Measurements from ENCODE around the gene CNTN4. TPM values are rescaled to one million over a fixed set of nuclear protein-coding genes. Genes with fewer than 3 reads are reported as not detected.

The CNTN4 gene
- total and polyA plus RNA-seq, 4 donors, result 1.2 to 3.8 (median 2.6) TPM

DNA sequence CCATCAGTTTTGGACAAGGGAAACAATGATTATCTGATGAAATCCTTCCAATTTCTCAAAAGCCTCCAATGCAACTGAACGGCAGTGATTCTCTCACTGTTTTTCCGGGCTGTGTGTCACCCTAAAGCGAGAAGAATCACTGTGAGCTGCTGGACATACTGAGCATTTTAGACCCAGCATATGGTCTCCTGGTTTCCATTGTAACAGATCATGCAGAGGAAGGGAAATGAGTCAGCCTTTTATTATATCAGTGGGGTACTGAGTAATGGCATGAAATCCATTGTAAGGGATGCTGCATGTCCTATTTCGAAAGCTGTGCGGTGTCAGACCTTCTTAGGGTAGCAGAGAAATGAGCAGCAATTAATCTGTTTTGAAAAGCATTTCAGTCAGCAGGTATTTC lies 724.4 kb downstream of the CNTN4 start (continued):
- TF ChIP-seq, protein P1, sequence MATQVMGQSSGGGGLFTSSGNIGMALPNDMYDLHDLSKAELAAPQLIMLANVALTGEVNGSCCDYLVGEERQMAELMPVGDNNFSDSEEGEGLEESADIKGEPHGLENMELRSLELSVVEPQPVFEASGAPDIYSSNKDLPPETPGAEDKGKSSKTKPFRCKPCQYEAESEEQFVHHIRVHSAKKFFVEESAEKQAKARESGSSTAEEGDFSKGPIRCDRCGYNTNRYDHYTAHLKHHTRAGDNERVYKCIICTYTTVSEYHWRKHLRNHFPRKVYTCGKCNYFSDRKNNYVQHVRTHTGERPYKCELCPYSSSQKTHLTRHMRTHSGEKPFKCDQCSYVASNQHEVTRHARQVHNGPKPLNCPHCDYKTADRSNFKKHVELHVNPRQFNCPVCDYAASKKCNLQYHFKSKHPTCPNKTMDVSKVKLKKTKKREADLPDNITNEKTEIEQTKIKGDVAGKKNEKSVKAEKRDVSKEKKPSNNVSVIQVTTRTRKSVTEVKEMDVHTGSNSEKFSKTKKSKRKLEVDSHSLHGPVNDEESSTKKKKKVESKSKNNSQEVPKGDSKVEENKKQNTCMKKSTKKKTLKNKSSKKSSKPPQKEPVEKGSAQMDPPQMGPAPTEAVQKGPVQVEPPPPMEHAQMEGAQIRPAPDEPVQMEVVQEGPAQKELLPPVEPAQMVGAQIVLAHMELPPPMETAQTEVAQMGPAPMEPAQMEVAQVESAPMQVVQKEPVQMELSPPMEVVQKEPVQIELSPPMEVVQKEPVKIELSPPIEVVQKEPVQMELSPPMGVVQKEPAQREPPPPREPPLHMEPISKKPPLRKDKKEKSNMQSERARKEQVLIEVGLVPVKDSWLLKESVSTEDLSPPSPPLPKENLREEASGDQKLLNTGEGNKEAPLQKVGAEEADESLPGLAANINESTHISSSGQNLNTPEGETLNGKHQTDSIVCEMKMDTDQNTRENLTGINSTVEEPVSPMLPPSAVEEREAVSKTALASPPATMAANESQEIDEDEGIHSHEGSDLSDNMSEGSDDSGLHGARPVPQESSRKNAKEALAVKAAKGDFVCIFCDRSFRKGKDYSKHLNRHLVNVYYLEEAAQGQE (IDR thresholded peaks at IDR 0.05), result no peak
- TF ChIP-seq TAF1 (conservative IDR thresholded peaks at IDR 0.05) (no peak), YY1 (IDR thresholded peaks at IDR 0.05) (no peak), RAD21 (IDR thresholded peaks at IDR 0.05) (no peak)

DNA sequence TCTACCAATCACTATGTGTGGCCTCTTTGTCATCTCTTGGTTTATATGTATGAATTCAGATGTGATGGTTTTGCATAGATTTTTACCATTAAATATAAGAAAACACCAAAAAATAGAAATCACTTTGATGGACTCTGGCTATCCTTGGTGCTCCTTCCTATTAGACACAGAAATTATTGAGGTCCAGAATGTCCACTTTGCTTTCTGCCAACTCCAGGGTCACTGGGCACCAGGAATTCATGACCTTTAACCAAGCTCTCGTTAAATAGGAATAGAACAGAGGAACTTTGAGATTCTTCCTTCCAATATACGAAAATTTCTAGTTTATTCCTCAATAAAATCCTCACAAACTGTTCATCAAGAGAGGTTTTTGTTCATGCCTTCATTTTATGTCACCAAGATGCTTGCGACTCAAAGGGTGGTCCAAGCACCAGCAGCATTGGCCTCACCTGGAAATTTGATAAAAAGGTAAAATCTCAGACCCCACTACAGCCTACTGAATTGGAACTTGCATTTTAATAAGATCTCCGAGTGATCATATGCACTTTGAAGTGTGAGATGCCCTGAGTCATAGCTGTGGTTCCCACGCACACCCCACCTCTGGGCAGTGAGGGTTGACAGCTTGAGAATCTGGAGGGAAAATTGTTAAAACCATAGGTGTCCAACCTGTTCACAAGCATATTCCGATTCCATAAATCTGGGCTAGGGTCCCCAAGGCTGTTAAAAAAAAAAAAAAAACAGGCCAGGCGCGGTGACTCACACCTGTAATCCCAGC lies 725.0 kb downstream of the CNTN4 start:
- no peaks in the 10 kb centered on the region for H3K27me3 ChIP-seq (ENCODE audit: control insufficient read depth in 4 of 4, insufficient read depth in 4 of 4, low read length in 3 of 4)
- H3K4me3 ChIP-seq (ENCODE audit: low read depth in 1 of 3, low read length in 3 of 3), result no peak overlapping the region
- TF ChIP-seq, protein P1 (IDR thresholded peaks at IDR 0.05), result no peak
- TF ChIP-seq, protein P2, sequence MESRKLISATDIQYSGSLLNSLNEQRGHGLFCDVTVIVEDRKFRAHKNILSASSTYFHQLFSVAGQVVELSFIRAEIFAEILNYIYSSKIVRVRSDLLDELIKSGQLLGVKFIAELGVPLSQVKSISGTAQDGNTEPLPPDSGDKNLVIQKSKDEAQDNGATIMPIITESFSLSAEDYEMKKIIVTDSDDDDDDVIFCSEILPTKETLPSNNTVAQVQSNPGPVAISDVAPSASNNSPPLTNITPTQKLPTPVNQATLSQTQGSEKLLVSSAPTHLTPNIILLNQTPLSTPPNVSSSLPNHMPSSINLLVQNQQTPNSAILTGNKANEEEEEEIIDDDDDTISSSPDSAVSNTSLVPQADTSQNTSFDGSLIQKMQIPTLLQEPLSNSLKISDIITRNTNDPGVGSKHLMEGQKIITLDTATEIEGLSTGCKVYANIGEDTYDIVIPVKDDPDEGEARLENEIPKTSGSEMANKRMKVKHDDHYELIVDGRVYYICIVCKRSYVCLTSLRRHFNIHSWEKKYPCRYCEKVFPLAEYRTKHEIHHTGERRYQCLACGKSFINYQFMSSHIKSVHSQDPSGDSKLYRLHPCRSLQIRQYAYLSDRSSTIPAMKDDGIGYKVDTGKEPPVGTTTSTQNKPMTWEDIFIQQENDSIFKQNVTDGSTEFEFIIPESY (IDR thresholded peaks at IDR 0.05), result no peak
- TF ChIP-seq HNF4A (conservative IDR thresholded peaks at IDR 0.05), result peak in 1 of 2 donors; percentile 21
- no peak for TF ChIP-seq EGR1 (IDR thresholded peaks at IDR 0.05; ENCODE audit: low read depth in 2 of 2)
- TF ChIP-seq, protein P3, sequence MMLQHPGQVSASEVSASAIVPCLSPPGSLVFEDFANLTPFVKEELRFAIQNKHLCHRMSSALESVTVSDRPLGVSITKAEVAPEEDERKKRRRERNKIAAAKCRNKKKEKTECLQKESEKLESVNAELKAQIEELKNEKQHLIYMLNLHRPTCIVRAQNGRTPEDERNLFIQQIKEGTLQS (IDR thresholded peaks at IDR 0.05), result no peak
- no peak overlapping the region for H3K27ac ChIP-seq (ENCODE audit: low read depth in 1 of 2, low read length in 2 of 2)
- no peak for DNase-seq (ENCODE audit: low spot score)
- peaks cover 0 to 29% (median 22%) of the 10 kb centered on the region in 4 donors for H3K4me1 ChIP-seq (ENCODE audit: control insufficient read depth in 4 of 4, insufficient read depth in 4 of 4, low read length in 3 of 4)
- no peaks in the 10 kb centered on the region for H3K36me3 ChIP-seq (ENCODE audit: control insufficient read depth in 4 of 4, insufficient read depth in 3 of 4, low read depth in 1 of 4, low read length in 3 of 4)
- WGBS, result 79% methylated on average over 8 of the region's 8 CpGs
- H3K9ac ChIP-seq (ENCODE audit: low read depth in 1 of 2, low read length in 2 of 2), result no peak overlapping the region
- H3K9me3 ChIP-seq (ENCODE audit: control insufficient read depth in 4 of 4, low read length in 3 of 4), result no peaks in the 10 kb centered on the region

DNA sequence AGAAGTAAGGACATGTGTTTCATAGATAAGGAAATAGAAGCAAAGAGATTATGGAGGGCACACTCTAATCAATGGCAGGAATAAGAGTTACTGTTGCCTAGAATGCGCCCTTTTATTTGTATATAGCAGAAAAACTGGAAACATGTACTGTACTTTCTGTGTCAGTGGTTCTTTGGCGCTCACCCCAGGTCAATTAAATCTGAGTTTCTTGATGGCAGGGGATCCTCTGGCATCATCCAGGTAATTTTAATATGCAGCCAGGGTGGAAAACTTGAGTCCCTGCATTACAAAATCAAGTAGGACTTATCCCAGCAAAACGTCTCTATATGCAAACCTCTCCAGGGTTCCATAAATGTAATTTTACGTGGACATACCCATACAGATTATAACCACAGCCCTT lies 727.4 kb downstream of the CNTN4 start:
- Histone ChIP-seq H3K4me3 (ENCODE audit: low read depth in 1 of 3, low read length in 3 of 3) (no peak overlapping the region), H3K9me3 (ENCODE audit: control insufficient read depth in 4 of 4, low read length in 3 of 4) (no peaks in the 10 kb centered on the region), H3K36me3 (ENCODE audit: control insufficient read depth in 4 of 4, insufficient read depth in 3 of 4, low read depth in 1 of 4, low read length in 3 of 4) (no peaks in the 10 kb centered on the region), H3K27me3 (ENCODE audit: control insufficient read depth in 4 of 4, insufficient read depth in 4 of 4, low read length in 3 of 4) (no peaks in the 10 kb centered on the region), H3K4me1 (ENCODE audit: control insufficient read depth in 4 of 4, insufficient read depth in 4 of 4, low read length in 3 of 4) (peaks cover 0 to 22% (median 20%) of the 10 kb centered on the region in 4 donors), H3K9ac (ENCODE audit: low read depth in 1 of 2, low read length in 2 of 2) (no peak overlapping the region), H3K27ac (ENCODE audit: low read depth in 1 of 2, low read length in 2 of 2) (no peak overlapping the region)
- 91% methylated on average over 4 of the region's 4 CpGs for WGBS
- TF ChIP-seq SP1 (IDR thresholded peaks at IDR 0.05) (no peak), RXRA (IDR thresholded peaks at IDR 0.05) (no peak), NR2F2 (IDR thresholded peaks at IDR 0.05) (no peak), JUND (IDR thresholded peaks at IDR 0.05) (no peak), RAD21 (IDR thresholded peaks at IDR 0.05) (no peak)
- TF ChIP-seq, protein P1 (IDR thresholded peaks at IDR 0.05), result no peak
- TF ChIP-seq, protein P2 (IDR thresholded peaks at IDR 0.05), result no peak
- TF ChIP-seq, protein P3 (IDR thresholded peaks at IDR 0.05), result no peak
- DNase-seq (ENCODE audit: low spot score), result no peak

Measured in liver (tissue), 9 donors.